ENCODE results near the gene CLCN6.

- TF ChIP-seq CTCF (IDR thresholded peaks at IDR 0.05) = no peak
- no peak for TF ChIP-seq POLR2A (IDR thresholded peaks at IDR 0.05)
Measured at GRCh38 chr1:11796036-11796828, 9.8 kb upstream of the CLCN6 start.
